DOHH2 (cell line): ENCODE data around the gene RAD51B.

Experiments used
- H3F3A ChIP-seq: fragments of 200-600 bp; sonication (generic), shearing (Covaris generic); 2 replicates; pipeline ENCODE4 v1.6.0; 2016; ENCODE audit warnings: antibody characterized with exemption, mild to moderate bottlenecking; ENCODE audit not compliant: control insufficient read depth, insufficient read depth
- H3K27ac ChIP-seq: fragments of 200-600 bp; sonication (generic); 2 replicates; pipeline ENCODE4 v1.5.1; 2014; ENCODE audit warnings: low read depth, mild to moderate bottlenecking, low read length, moderate library complexity
- H3K27me3 ChIP-seq: fragments of 200-600 bp; sonication (generic); 2 replicates; pipeline ENCODE4 v1.6.1; 2014; ENCODE audit warnings: mild to moderate bottlenecking, low read length, mixed read lengths; ENCODE audit not compliant: control insufficient read depth
- H3K36me3 ChIP-seq: fragments of 200-600 bp; sonication (generic); 2 replicates; pipeline ENCODE4 v1.6.1; 2014; ENCODE audit warnings: mild to moderate bottlenecking, low read length, moderate library complexity, mixed read lengths; ENCODE audit not compliant: control insufficient read depth
- H3K4me1 ChIP-seq: fragments of 200-600 bp; sonication (generic); 2 replicates; pipeline ENCODE4 v1.6.1; 2014; ENCODE audit warnings: mild to moderate bottlenecking, low read length, mixed read lengths; ENCODE audit not compliant: control insufficient read depth
- H3K4me2 ChIP-seq: fragments of 200-600 bp; sonication (generic); 2 replicates; pipeline ENCODE4 v1.6.0; 2014; ENCODE audit warnings: mild to moderate bottlenecking, low read length, moderate library complexity
- H3K4me3 ChIP-seq: fragments of 200-600 bp; sonication (generic); 2 replicates; pipeline ENCODE4 v1.5.1; 2014; ENCODE audit warnings: mild to moderate bottlenecking, low read length, mixed read lengths
- H3K79me2 ChIP-seq: fragments of 200-600 bp; sonication (generic); 2 replicates; pipeline ENCODE4 v1.6.1; 2014; ENCODE audit warnings: mild to moderate bottlenecking, low read length, mixed read lengths; ENCODE audit not compliant: control insufficient read depth
- H3K9me2 ChIP-seq: fragments of 200-600 bp; sonication (generic); replicated peaks from 2 replicates; pipeline ENCODE4 v1.6.1; 2014; ENCODE audit warnings: mild to moderate bottlenecking, low read length, mixed read lengths; ENCODE audit not compliant: control insufficient read depth
- H3K9me3 ChIP-seq: fragments of 200-600 bp; sonication (generic); 2 replicates; pipeline ENCODE4 v1.6.1; 2014; ENCODE audit warnings: antibody characterized with exemption, low read length, mixed read lengths; ENCODE audit not compliant: control insufficient read depth, insufficient read depth
- H4K20me1 ChIP-seq: fragments of 200-600 bp; sonication (generic); 2 replicates; pipeline ENCODE4 v1.6.0; 2014; ENCODE audit warnings: low read depth, mild to moderate bottlenecking, antibody characterized with exemption, low read length, moderate library complexity; ENCODE audit not compliant: control insufficient read depth, insufficient read depth
- EZH2phosphoT487 ChIP-seq: fragments of 200-600 bp; sonication (generic); IDR thresholded peaks from 2 replicates; pipeline ENCODE4 v1.6.1; 2017; ENCODE audit warnings: borderline replicate concordance, mild to moderate bottlenecking, antibody characterized with exemption, low read length, moderate library complexity, mixed read lengths
- TF ChIP-seq, protein P1 (sequence below): fragments of 200-600 bp; sonication (generic); IDR thresholded peaks from one replicate; pipeline ENCODE4 v1.5.1; 2014; ENCODE audit warnings: antibody characterized with exemption, mild to moderate bottlenecking, low read depth, low read length; ENCODE audit not compliant: poor library complexity, severe bottlenecking

Gene RAD51B

DNA sequence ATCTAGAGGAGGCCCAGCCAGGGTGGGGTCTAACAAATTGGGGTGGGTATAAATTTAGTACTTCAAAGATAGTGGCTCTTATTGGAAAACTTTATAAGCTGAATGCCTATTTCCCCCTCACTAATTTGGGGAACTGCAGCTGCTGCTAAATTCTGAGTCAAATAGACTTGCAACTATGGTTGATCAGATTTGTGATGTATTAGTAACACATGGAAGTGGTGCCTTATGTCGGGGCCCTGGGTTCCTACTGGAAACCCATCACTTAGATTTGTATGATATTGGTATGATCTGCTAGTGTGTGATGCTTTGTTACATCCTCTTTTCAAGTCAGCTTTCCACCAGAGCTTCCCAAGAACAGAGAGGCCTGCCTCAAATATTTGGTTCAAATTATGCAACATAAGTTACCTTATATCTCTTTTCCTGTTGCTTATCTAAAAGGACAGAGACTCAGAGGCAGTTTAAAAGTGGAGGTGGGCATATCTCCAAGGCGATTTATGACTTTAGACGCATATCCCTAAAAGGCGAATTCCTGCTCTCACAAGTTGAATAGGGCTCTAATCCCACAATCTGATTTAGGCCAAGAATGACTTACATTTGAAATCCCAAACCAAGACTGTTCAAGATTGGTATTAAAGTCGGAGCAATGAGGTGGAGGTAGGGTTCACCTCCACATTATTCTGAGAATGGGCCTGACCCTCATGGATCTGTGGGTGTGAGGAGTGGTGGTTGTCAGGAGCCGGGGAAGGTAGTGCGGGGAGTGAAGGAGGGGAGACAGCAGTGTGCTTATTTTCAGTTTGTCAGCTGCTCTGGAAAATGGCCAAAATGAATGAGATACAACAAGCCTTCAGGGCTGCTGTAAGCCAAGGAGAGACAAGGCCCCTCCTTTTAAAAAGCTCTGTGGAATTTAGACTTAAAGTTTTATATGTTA is 425.8 kb downstream of the RAD51B start:
- Histone ChIP-seq H3K27me3 (no peaks in the 10 kb centered on the region), H3K4me3 (no peak overlapping the region), H3K36me3 (no peaks in the 10 kb centered on the region), H3K79me2 (no peaks in the 10 kb centered on the region), H3K9me2 (no peaks in the 10 kb centered on the region), H3F3A (peaks cover 7% of the 10 kb centered on the region), H3K4me2 (no peak overlapping the region), H3K4me1 (peaks cover 38% of the 10 kb centered on the region), H3K9me3 (no peaks in the 10 kb centered on the region), H3K27ac (no peak overlapping the region), H4K20me1 (no peaks in the 10 kb centered on the region)
- no peak for TF ChIP-seq EZH2phosphoT487
- TF ChIP-seq, protein P1, sequence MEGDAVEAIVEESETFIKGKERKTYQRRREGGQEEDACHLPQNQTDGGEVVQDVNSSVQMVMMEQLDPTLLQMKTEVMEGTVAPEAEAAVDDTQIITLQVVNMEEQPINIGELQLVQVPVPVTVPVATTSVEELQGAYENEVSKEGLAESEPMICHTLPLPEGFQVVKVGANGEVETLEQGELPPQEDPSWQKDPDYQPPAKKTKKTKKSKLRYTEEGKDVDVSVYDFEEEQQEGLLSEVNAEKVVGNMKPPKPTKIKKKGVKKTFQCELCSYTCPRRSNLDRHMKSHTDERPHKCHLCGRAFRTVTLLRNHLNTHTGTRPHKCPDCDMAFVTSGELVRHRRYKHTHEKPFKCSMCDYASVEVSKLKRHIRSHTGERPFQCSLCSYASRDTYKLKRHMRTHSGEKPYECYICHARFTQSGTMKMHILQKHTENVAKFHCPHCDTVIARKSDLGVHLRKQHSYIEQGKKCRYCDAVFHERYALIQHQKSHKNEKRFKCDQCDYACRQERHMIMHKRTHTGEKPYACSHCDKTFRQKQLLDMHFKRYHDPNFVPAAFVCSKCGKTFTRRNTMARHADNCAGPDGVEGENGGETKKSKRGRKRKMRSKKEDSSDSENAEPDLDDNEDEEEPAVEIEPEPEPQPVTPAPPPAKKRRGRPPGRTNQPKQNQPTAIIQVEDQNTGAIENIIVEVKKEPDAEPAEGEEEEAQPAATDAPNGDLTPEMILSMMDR: no peak

DNA sequence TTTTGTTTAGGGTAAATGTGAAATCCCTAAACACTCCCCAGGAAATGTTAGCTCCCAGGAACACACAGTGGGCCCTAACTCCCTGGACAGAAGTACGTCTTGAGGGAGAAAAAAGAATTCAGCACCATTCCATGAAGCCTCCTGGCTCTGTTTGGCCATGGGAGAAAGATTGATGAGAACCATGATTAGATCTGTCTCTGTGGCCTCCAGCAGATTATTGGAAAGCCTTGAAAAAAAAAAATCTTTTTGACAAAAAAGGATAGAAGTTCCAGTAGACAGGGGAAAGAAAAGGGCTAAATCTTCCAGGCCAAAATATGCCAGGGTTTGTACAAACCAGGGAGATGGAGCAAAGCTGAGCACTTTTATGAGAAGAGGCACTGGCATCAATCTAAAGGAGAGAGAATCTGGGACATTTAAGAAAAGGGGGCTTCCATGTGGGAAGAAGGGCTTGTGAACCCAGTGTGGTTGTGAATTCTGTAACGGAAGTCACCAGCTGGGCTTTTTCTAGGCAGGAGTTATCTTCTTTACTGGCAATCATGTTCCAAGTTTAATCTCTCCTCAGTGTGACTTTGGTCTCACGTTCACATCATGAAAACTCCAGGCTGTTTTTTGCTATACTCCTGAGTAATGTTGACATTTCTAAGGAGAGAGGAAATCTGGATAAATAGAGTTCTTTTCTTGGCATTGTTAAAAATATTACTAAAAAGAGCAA is 426.7 kb downstream of the RAD51B start:
- Histone ChIP-seq H3K27me3 (no peaks in the 10 kb centered on the region), H3K36me3 (no peaks in the 10 kb centered on the region), H4K20me1 (no peaks in the 10 kb centered on the region), H3K4me3 (no peak overlapping the region), H3K9me3 (no peaks in the 10 kb centered on the region), H3K9me2 (no peaks in the 10 kb centered on the region), H3K4me1 (peaks cover 46% of the 10 kb centered on the region), H3K4me2 (no peak overlapping the region), H3K27ac (no peak overlapping the region), H3K79me2 (no peaks in the 10 kb centered on the region), H3F3A (peaks cover 7% of the 10 kb centered on the region)
- TF ChIP-seq, protein P1: no peak
- no peak for TF ChIP-seq EZH2phosphoT487

- Histone ChIP-seq H3K9me3 (no peaks in the 10 kb centered on the region), H3K27ac (no peak overlapping the region), H3K27me3 (no peaks in the 10 kb centered on the region), H3K79me2 (no peaks in the 10 kb centered on the region), H3K4me1 (peaks cover 52% of the 10 kb centered on the region), H3K9me2 (no peaks in the 10 kb centered on the region), H3K4me2 (no peak overlapping the region), H3K4me3 (no peak overlapping the region), H3F3A (peaks cover 7% of the 10 kb centered on the region), H3K36me3 (no peaks in the 10 kb centered on the region), H4K20me1 (no peaks in the 10 kb centered on the region)
- TF ChIP-seq, protein P1: no peak
- no peak for TF ChIP-seq EZH2phosphoT487
Observed at GRCh38 chr14:68246786-68247105, 427.2 kb downstream of the RAD51B start.
